GM19467 (cell line): ENCODE data around the gene ULK4.
"Not testable (repeated sequence)": the region's sequence is repeated elsewhere in the genome, so short reads cannot be mapped to it uniquely, and the experiment has no call there.

Experiments
- ATAC-seq: cut with Tn5 transposase; IDR thresholded peaks from one replicate; pipeline ENCODE4 v1.9.1; 2021; ENCODE audit warnings: mild to moderate bottlenecking, moderate library complexity; ENCODE audit not compliant: unreplicated experiment

Gene ULK4

DNA sequence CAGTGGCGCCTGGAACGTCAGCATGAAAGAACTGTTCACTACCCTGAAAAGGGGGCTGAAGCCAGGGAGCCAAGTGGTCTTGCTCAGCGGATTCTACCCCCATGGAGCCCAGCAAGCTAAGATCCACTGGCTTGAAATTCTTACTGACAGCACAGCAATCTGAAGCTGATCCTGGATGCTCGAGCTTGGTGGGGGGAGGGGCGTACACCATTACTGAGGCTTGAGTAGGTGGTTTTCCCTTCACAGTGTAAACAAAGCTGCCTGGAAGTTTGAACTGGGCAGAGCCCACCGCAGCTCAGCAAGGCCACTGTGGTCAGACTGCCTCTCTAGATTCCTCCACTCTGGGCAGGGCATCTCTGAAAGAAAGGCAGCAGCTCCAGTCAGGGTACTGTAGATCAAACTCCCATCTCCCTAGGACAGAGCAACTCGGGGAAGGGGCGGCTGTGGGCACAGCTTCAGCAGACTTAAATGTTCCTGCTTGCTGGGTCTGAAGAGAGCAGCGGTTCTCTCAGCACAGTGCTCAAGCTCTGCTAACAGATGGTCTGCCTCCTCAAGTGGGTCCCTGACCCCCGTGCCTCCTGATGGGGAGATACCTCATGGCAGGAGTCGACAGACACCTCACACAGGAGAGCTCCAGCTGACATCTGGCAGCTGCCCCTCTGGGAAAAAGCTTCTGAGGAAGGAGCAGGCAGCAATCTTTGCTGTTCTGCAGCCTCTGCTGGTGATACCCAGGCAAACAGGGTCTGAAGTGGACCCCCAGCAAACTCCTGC is 591.0 kb downstream of the ULK4 start:
- not testable (repeated sequence) for ATAC-seq

DNA sequence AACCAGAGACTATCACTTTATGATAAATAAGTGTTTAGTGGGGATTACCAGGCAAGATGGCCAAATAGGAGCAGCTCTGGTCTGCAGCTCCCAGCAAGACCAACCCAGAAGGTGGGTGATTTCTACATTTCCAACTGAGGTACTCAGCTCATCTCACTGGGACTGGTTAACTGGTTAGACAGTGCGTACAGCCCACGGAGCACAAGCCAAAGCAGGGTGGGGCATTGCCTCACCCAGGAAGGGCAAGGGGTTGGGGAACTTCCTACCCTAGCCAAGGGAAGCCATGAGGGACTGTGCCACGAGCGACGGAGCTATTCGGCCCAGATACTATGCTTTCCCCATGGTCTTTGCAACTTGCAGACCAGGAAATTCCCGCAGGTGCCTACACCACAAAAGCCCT is 591.6 kb downstream of the ULK4 start:
- ATAC-seq: no peak

DNA sequence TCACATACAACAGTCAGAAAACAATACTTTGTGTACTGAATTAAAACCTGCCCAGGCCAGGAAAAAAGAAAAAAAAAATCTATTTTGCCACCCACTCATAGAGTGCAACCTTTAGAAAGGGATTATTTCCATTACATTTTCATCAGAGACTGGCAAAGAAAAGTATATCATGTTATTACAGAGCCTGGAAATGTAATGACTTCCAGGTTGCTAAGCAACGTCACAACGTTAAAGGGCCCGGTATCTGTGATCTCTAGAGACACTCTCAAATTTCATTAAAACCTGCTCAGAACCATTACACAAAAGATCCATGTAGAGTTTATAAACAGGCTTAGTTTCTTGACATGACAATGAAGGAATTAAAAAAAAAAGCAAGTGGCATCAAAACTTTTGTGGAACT is 592.1 kb downstream of the ULK4 start:
- no peak for ATAC-seq

DNA sequence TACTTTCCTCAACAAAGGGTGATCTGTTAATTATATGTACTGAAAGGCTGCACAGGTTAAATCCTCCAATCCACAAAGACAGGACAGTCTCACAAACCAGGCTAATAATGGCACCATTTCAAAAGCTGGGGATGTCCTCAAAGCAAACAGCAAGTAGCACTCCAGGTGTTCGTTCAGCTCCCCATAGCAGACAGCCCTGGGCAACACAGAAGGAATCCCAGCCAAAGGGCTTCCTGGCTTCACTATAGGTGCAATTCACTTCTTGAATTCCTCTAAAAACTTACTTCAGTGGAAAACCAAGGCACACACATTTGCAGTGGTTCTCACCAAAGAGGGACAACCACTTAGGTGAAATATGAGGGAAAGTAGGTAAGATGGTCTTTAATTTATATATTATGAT is 595.9 kb downstream of the ULK4 start:
- no peak for ATAC-seq

DNA sequence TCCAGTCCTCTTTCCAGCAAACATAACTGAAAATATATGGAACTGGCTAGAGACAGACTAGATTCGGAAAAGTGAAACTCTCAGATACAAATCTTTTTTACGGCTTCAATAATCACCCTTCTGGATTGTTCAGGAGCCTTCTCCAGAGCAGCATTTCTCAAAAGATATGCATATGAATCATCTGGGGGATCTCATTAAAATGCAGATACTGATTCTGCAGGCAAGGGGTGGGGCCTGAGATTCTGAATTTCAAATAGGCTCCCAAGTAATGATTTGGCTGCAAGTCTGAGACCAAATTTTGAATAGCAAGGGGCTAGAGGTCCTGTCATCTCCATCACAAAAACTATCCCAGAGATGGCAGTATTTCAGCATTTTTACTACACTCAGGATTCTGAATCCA is 597.2 kb downstream of the ULK4 start:
- ATAC-seq: no peak

DNA sequence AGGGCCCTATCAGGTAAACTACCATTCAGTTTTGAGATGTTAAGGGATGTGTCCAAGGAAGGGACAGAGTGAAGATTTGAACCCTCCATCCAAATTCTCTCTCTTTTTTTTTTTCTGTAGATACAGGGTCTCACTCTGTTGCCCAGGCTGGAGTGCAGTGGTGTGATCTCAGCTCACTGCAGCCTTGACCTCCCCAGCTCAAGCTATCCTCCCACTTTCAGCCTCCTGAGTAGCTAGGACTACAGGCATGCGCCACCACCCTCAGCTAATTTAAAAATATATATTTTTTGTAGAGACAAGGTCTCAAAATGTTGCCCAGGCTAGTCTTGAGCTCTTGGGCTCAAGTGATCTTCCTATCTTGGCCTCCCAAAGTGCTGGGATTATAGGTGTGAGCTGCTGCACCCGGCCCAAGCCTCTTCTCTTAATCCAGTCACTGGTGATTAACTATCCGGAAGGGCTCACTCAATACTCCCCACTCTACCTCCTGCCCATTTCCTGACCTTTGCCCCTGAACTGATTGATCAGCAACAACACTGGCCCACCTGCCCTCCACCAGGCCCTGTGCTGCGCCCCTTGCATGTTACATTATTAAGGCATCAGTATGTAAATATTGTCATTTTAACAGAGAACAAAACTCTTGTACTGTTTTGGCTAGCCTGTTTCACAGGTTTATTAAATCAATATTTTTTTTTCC is 597.9 kb downstream of the ULK4 start:
- no peak for ATAC-seq

DNA sequence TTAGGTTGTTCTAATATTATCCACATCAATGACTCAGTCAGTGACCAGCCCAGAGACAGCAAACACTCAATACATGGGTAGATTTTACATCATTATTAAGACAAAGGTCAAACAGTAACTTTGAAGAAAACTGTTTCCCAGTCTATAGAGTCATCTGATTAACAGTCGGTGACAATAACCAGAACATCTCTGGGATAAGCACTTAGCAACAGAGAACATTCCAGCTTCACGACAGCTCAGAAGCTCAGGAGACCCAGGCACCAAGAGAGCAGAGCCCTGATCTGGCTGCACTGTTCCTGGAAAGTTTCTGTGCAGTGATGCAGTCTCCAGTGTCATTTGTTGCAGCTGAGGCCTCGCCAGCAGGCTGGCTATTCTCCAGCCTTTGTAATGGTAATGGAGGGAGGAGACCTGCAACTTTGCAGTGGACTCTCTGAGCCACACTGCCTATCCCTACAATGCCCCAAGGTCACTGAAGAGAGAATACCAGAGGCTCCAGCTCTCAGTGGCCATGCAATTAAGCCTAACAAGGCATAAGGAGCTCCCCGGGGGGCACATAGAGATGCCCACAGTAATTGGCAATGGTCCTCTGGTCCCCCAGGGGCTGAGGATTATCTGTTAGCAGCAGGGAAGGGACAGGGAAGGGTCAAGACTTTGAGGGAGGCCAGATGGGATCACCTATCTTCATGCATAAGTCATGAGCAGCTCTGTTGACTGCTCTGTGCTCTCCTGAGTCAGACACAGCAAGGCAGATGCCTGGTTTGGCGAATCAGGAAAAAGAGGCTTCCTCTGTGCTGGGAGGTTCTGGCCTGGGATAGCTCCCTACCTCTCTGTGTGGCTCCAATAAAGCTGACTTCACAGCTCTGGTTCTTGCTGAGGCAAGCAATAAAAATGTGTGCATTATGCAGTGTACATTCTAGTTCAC is 599.0 kb downstream of the ULK4 start:
- ATAC-seq: no peak

DNA sequence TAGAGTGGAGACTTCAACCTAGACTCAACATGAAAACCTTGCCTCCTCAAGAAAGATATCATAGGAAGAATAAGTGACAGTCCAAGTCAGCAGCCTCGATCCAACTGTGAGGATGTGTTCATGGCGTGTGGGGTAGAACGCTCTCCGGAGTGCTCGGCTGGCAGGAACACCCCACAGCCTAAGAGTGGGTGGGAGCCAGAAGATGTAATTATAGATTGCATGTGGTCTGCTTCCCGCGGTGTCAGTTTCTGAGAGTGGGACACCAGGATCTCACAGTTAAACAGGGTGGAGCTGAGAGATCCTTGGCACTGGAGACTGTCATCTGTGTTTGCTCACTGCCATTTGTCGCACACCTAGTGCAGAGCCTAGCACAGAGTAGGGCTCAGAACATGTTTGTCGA is 604.6 kb downstream of the ULK4 start:
- ATAC-seq: no peak

DNA sequence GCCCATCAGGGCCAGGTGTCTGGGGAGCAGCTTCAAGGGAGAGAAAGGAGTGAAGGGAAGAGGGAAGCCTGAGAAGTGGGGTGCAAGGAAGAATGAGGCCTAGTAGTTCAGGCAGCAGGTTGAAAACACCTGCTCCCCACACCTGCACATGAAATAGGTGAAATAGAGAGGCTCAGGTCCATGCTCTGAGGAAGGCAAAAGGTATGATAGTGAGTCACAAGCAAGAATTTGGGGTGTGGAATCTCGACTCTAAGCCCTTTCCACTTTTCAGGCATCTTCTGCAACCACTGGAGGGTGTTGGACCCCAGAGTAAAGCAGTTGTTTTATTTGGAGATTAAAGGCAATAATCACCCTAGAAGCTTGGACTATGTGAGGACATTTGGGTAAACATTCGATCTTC is 605.1 kb downstream of the ULK4 start:
- ATAC-seq: no peak

DNA sequence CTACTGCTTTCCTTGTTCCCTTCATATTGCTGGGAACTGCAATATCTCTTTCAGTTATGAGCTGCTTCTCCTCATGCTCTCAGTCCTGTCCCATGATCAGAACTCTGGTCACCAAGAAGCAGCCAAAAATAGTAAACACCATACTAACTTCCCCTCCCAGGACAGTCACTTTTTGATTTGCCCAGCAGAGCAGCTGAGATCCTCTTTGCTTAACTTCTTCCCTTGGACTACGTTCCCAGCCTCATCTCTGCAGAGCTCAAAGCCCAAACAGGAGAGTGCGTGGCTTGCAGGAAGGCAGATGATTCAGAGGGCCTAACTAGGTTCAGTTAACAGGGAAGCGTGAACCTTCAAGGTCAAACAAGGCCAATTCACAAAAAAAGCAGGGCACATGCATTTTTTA is 609.4 kb downstream of the ULK4 start:
- ATAC-seq: no peak

DNA sequence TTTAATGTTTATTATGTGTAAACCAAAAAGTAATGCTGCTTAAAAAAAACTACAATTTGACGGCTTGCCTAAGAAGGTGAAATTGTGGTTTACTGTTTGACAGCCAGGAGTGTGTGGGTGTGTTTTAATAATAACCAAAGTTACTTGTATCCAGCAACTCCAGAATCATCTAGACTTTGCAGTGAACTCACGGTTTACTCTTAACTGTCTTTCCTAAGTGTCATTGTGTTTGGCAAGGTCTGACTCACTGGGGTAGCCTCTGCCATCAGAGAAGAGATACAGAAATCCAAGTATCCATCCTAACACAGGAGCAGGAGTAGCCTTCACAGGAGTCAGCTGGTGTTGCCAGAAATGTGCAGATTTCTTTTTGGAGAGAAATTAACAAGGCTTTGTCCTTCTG is 611.5 kb downstream of the ULK4 start:
- no peak for ATAC-seq

DNA sequence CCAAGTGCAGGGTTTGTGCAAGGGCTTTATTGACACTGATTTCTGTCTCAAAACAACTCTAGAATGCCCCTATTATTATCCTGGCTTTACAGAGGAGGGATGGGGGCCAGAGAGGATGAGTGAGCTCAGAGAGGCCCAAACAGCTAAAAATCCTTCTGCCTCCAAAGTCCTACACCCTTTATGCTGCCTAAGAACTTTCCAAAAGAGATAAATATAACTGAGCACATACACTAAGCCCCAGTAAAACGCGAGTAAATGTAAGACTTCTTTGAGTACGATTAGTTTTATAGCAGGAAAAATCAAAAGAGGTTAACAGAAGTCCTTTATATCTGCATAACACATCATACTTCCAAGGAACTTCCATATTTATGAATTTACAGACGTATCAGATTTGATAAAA is 613.5 kb downstream of the ULK4 start:
- no peak for ATAC-seq

DNA sequence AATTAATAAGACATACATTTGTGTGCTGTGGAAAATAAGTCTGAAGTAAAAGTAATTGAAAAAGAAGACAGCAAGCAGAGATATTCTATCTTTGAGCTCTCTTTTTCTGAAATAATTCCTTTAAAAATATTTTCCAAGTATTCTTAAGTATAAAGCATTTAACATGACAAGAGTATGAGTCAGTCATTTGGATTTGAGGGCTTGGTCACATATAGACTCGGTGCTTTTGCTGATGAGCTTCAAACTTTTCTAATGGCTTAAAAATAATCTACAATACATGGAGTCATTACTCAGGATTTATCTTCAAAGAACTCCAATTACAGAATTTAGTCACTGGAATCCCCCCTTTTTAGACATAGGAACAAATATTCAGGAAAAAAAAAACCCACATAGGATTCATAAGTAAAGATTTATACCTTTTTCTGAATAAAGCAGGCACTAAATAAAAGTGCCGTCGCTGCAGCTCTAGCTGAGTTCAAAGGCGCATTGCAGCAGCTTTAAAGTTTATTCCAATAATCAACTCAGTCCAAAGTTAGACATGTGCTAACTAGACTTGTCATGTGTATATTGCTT is 615.1 kb downstream of the ULK4 start:
- no peak for ATAC-seq

DNA sequence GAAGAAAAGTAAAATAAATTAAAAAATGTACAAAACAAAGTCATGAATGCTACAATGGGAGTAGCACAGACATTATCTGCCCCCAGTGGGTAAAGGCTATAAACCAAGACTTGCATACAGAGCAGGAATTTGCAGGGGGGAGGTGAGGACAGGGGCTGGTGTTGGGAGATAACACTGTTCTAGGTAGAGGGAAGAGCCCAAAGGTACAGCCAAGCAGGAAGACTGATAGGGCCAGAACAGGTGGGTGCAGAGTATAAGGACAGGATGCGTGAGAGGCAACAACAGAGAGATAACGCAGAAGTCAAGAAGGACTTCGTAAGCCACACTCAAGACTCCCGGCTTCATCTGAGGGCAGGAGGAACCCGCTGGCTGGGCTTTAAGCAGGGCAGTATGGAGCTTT is 616.1 kb downstream of the ULK4 start:
- ATAC-seq: no peak

DNA sequence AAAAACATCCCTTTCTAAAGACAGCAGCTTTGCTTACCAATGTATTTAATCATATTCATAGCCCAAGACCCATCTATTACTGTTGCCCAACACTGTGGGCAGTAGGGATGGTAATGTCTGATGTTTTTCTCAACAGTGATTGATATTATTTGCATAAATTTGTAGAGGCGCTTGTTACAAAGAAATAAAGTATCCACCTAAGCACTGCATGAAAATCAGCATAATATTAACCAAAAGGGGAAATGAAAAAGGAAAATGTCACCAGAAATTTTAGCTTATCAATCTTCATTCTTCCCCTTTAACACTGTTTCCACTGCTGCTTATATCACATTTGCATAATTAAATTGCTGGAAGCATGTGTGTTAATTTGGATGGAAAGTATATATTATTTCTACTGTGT is 622.1 kb downstream of the ULK4 start:
- ATAC-seq: no peak

DNA sequence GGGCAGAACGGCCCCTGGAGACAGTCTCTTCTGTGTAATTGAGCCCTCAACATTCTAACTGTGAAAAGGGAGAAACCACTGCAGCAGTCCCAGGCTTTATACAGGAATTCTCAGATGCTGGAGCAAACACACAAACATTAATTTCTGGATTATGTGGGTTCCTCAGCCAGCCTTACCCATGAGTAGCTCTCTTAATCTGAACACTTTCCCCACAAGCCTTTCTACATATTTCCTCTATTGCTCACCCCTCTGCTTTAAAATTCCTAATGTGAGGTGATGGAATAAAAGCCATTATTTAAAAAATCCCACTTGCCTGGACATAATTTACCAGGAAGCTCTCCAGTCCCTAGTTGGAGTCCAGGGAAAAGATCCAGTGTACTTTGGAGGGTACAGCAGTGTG is 623.6 kb downstream of the ULK4 start:
- ATAC-seq: no peak

DNA sequence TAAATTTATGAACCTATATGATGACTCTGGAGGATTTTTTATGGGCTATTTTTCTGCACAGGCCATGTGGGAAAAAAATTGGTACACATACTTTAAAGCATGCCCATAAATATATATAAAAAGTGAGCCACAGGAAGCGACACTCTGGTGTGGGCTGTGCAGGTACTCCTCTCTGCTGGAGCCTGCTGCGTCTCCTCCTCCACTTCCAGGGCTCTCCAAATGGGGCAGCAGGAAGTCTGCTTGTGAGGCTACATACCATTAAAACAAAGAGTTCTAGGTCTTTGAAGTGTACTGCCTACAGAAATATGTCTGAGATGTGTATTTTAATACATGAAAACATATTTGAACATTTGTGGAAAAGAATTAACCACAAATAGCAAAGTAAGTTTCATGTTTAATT is 627.5 kb downstream of the ULK4 start:
- no peak for ATAC-seq

DNA sequence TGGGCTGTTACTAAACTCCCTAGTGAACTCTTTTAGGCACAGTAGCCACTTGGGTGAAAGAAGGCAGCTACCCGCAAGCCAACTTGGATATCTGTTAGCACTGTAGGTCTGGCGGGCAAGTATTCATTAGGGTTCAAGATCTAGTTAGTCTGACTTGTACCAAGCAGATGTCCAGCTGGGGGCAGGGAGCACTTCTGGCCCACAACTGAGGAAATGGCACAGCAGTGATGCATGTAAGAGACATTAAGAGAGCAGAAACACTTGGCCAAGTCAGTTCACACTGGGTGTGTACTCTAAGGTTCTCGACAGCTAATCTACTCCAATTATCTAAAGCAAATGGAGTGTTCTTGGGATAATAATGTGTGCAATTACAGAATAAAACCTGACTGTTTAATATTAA is 630.9 kb downstream of the ULK4 start:
- ATAC-seq: no peak

DNA sequence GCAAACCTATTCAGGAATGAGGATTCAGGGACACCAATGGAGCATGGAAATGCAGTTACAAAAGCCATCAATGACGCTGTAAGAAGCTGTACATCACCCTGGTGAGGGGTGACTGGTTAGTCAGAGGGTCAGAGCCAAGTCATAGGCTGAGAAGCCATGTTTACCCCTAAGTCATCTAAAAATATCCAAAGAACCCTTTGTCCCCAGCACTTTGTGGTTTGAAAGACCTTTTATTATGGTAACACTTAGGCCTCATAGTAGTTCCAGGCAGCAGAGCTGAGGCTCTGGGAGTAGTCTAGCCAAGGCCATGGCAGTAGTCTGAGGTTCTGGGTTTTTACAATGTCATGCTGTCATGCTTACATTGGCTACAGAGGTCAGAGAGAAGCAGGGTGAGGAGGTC is 631.4 kb downstream of the ULK4 start:
- no peak for ATAC-seq

DNA sequence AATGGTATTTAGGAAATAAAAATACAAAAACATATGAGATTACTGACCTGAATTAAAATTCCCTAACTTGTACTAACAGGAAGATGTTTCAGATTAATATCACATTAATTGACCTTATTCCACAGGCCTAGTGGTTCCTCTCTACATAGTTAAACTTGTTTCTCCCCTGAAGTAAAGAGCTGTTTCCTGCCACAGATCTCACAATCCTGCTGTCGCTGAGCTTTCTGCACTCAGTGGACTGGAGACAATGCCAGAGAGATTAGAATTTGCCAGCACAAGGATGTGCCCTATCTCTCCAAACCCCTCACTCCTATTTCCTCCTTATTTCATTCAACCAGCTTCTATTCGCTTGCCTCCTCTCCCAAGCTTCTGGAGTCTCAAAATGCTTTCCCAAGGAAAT is 632.0 kb downstream of the ULK4 start:
- no peak for ATAC-seq

DNA sequence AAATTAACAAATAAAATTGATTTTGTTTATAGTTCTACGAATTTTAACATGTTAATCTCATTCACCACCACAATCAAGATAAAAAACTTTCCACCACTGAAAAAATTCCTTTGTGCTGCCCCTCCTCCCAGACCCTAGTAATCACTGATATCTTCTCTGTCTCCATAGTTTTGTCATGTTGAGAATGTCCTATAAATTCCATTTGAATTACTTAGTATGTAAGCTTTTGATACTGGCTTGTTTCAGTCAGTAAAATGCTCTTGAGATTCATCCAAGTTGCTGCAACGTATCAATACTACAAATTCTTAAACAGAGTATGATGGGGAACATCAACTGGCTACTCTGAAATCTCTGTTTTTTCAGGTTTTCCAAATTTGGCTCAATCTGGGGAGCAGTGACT is 633.0 kb downstream of the ULK4 start:
- no peak for ATAC-seq
